NB4 (cell line): ENCODE data around the gene NR4A2.

Experiments used
- MYC ChIP-seq: IDR thresholded peaks from 2 replicates; pipeline ENCODE4 v1.6.1; 2011; ENCODE audit warnings: low read depth, low read length
- POLR2A ChIP-seq: IDR thresholded peaks from 2 replicates; pipeline ENCODE4 v1.6.1; 2011; ENCODE audit warnings: mild to moderate bottlenecking; ENCODE audit not compliant: insufficient read length; ENCODE audit errors: extremely low read depth
- TF ChIP-seq, protein P1 (sequence below): IDR thresholded peaks from one replicate; pipeline ENCODE4 v1.5.1; 2012; ENCODE audit warnings: low read depth, low read length
- TF ChIP-seq, protein P2 (sequence below): IDR thresholded peaks from 2 replicates; pipeline ENCODE4 v1.6.1; 2011; ENCODE audit warnings: low read depth, low read length

DNA sequence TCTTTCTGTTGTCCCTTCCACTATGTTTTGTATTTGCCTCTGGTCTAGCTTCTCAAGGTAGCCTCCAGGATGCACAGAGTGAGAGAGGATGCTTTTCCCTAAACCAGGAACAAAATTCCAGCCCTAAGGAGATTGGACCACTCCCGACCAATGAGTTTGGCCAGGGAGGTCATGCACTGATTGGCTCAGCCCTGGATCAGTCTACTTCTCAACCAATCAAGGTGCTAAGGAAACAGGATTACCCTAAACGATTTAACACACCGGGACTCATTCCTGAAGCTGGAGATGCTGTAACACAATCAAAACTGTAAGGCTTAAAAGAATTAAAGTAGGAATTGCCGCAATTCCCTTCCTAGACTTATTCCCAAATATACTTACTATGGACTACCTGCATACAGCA is 34.2 kb upstream of the NR4A2 start:
- TF ChIP-seq, protein P1, sequence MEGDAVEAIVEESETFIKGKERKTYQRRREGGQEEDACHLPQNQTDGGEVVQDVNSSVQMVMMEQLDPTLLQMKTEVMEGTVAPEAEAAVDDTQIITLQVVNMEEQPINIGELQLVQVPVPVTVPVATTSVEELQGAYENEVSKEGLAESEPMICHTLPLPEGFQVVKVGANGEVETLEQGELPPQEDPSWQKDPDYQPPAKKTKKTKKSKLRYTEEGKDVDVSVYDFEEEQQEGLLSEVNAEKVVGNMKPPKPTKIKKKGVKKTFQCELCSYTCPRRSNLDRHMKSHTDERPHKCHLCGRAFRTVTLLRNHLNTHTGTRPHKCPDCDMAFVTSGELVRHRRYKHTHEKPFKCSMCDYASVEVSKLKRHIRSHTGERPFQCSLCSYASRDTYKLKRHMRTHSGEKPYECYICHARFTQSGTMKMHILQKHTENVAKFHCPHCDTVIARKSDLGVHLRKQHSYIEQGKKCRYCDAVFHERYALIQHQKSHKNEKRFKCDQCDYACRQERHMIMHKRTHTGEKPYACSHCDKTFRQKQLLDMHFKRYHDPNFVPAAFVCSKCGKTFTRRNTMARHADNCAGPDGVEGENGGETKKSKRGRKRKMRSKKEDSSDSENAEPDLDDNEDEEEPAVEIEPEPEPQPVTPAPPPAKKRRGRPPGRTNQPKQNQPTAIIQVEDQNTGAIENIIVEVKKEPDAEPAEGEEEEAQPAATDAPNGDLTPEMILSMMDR, result no peak
- TF ChIP-seq POLR2A (no peak), MYC (no peak)
- TF ChIP-seq, protein P2, sequence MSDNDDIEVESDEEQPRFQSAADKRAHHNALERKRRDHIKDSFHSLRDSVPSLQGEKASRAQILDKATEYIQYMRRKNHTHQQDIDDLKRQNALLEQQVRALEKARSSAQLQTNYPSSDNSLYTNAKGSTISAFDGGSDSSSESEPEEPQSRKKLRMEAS, result no peak
